Urothelium cell line (cell line): Measurements from ENCODE around the gene R3HDM2.
A peak's percentile ranks its signal among the peaks of the same experiment; 100 is the strongest.

Experiments
- DNase-seq: peaks from one replicate; pipeline ENCODE4 v3.0.0; 2011; ENCODE audit warnings: low spot score, mixed read lengths
- FAIRE-seq: peaks from 2 replicates; lab custom pipeline; 2011; peaks lifted over from hg19 to GRCh38; lab: Jason Lieb, UNC

Gene R3HDM2

DNA sequence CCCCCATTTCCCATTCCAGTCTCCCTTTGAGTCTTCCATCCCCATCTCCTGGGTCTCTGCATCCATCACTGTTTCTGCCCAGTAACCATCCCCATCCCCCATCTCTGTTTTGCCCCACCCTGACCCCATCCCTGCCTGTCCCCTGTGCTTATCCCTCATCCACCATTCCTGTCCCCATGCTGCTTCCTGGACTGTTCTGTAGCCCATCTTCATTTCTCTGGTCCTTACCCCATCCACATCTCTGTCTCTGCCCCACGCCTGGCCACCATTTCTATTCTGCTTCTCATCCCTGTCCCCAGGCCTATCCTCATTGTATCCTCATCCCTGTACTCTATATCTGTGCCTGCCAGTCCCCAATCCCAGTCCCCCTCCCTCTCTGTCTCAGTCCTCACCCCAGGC, 210.1 kb downstream of the R3HDM2 start:
- DNase-seq, result no peak
- FAIRE-seq, result peak; percentile 30

DNA sequence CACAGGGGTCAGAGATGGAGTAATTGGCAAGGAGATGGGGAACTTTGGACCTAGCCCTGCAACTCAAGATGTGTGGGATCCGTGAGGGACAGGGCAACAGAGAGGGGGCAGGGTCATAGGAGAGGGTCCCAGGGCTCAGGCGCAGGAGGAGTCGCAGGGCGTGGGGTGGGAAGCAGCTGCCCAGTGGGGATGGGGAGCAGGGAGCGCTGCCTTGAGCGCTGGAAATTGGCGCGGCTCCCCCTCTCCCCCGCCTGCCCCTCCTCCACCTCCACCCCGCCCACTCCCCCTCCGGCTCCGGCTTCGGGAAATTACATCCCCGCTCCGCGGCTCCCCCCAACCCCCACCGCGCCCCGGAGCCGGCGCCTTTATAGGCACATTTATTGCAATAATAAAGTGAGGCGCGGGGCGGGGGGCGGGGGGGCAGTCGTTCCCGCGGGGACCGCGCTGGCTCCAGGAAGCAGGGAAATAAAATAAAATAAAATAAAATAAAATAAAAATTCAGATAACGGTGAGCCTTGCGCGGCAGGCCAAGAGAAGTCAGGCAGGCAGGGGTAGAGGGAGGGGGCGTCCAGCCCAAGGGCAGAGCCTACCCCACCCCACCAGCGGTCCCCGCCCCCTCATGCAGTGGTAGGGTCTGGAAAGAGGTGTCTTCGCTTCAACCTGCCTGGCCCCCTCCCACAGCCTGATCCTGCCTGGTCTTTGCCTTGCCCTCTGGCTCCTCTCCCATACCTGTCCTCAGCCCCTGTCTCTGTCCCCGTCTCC, 210.7 kb downstream of the R3HDM2 start:
- no peak for DNase-seq

GRCh38 chr12:57219205-57219992, 211.4 kb downstream of the R3HDM2 start:
- DNase-seq (no peak), FAIRE-seq (no peak)

More for the DNA sequence above, 210.7 kb downstream of the R3HDM2 start:
- no peak for FAIRE-seq

DNA sequence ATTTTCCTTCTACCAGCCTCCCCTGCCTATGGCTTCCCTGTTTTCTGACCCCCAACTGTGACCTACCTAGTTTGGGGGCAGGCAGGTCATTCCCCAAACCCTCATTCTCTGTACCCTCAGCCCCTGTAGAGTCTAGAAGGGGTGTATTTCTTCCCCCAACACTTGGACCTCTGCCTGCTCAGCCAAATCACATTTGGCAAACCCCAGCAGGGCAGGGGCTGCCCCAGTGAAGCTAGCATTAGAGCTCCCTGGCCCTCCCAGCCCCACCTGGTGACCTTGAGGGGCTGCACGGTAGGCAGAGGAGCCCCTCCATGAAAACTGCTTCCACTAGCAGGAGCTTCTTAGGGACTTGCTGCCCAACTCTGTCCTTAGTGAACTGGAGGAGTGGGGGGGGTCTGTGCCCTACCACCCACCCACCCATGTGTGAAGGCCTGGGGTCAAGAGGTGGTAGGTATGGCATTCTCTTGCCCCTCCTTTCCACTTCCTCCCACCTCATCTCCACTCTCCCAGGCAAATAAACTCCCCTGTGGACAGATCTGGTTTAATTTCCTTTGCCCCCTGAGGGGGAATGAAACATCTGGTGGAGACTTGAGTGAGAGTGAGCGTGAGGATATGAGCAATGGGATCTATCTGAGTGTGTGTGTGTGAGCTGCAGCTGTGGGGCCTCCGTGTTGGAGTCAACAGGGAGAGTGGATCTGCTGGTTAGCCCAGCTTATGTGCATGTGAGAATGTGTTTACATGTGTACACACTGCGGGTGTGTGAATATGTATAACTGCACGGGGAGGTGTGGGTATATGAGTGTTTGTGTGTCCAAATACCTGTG, 212.6 kb downstream of the R3HDM2 start:
- no peak for DNase-seq
- peak; percentile 40 for FAIRE-seq

- FAIRE-seq (peak; percentile 72), DNase-seq (peak; percentile 36)
These were observed 213.6 kb downstream of the R3HDM2 start for GRCh38 chr12:57216921-57217879.

DNA sequence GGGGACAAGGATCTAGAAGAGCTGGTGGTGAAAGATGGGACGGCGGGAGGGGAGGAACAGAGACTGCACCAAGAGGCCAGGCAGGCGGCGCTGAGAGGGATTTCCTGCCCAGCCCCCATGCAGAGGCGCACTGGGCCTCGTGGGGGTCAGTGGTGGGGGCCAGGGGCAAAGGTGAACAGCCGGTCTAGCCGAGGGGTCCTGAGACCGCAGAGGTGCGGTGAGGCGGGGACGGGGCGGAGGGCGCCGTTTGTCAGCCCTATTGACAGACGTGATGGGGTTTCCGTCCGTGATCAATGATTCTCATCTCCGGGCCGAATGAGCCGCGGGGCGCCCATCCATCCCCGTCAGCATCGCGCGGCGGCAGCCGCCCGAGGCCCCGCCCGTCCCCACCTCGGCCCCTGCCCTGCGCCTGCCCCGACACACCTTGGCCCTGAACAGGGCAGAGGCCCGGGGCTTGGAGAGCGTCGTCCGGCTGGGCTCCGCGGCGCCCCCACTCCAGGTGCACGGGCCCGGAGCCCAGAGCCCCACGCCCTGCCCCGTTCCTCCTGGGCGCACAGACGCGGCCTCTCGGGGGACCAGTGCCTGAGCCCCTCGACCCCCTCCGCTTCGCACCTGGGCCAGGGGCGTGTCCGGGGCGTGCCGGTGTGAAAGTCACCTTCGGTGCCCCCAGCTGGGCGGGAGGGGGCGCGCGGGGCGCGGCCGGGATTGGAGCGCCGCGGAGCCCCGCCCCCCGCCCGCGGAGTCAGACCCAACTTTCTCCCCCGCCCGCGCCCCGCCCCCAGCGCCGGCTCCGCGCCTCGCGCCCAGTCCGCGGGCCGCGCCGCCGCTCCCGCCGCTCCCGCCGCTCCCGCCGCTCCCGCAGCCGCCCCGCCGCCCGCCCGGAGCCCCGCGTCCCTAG, 214.6 kb downstream of the R3HDM2 start, which contains the start of gene NXPH4:
Gene NXPH4, plus strand, starts transcription at position 781 of the 898 bp plus-strand sequence. CDS start 176 bp downstream, outside the sequence.
- FAIRE-seq (no peak), DNase-seq (peak; percentile 86)

DNA sequence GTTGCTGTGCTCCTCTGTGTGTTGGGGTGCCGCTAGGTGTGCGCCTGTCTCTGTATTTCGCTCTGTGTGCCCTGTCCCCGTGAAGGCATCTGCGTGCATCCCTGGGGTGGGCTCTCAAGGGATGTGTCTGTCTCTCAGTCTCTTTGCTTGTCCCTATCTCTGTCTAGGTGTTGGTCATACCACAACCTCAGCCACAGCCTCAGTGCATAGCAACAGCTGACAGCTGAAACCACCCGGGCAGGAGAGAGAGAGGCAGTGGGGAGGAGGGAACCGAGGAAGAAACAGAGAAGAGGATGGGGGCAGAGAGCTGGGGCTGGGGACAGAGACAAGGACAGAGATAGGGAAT, 215.2 kb downstream of the R3HDM2 start:
- FAIRE-seq (no peak), DNase-seq (no peak)

DNA sequence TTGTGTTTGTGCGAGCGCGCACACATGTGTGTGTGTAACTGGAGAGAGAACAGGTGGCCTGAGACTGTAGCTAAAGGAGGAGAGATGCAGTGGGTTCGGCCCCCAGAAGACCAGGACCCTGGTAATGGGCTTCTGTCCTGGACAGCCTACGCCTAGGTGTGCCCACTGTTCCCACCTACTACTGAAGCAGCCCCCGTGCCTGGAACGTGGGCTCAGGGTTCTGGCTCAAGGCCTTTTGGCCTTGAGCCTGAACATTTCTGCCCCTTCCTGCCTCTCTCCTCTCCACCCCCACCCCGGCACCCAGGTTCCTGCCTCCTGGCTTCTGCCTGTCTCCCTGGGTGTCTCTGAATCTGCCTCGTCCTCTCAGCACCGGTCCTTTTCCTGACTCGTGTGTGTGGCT, 215.8 kb downstream of the R3HDM2 start:
- DNase-seq (no peak), FAIRE-seq (no peak)

GRCh38 chr12:57214398-57214781, 216.5 kb downstream of the R3HDM2 start:
- DNase-seq (peak; percentile 81), FAIRE-seq (no peak)

GRCh38 chr12:57213763-57214397, 217.0 kb downstream of the R3HDM2 start:
- no peak for DNase-seq
- no peak for FAIRE-seq

GRCh38 chr12:57213058-57213715, 217.7 kb downstream of the R3HDM2 start:
- DNase-seq, result peak; percentile 95
- FAIRE-seq, result peak; percentile 74

DNA sequence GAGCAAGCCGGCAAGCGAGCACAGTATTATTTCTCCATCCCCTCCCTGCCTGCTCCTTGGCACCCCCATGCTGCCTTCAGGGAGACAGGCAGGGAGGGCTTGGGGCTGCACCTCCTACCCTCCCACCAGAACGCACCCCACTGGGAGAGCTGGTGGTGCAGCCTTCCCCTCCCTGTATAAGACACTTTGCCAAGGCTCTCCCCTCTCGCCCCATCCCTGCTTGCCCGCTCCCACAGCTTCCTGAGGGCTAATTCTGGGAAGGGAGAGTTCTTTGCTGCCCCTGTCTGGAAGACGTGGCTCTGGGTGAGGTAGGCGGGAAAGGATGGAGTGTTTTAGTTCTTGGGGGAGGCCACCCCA, 218.2 kb downstream of the R3HDM2 start:
- DNase-seq (no peak), FAIRE-seq (no peak)

DNA sequence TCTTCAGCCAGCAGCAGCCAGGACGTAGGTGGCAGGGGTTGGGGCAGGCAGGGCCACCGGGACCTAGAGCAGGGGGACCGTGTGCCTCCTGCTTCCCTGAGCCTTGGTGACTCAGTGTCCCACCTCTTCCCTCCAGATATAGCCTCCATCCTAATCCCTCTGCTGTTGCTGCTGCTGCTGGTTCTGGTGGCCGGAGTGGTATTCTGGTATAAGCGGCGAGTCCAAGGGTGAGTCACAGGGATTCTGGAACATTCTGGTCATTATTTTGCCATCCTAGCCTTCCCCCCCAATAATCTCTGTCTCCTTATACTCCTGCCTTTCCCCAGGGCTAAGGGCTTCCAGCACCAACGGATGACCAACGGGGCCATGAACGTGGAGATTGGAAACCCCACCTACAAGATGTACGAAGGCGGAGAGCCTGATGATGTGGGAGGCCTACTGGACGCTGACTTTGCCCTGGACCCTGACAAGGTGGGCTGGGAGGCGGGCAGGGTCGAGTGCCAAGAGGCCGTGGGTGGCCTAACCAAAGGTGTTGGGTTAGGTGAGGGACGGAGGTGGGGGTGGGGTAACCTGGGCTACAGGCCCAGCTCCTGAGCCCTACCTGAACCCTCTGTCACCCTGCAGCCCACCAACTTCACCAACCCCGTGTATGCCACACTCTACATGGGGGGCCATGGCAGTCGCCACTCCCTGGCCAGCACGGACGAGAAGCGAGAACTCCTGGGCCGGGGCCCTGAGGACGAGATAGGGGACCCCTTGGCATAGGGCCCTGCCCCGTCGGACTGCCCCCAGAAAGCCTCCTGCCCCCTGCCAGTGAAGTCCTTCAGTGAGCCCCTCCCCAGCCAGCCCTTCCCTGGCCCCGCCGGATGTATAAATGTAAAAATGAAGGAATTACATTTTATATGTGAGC, 218.8 kb downstream of the R3HDM2 start:
- DNase-seq, result no peak
- no peak for FAIRE-seq

- FAIRE-seq (no peak), DNase-seq (no peak)
These were observed 219.7 kb downstream of the R3HDM2 start for GRCh38 chr12:57210926-57211692.

DNA sequence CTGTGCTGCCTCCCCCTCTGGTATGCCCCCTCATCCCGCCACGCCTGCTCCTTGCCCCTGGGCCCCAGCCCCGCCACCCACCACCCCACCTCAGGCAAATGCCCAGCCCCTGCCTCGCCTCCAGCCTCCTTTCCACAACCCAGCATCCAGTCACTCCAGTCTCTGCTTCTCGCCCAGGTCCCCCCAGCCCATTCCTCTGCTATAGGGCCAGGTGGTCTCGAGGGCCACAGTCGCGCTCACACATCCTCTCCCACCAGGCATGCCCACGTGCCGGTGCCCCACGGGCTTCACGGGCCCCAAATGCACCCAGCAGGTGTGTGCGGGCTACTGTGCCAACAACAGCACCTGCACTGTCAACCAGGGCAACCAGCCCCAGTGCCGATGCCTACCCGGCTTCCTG, 220.4 kb downstream of the R3HDM2 start:
- no peak for FAIRE-seq

GRCh38 chr12:57209916-57210315, 220.9 kb downstream of the R3HDM2 start:
- DNase-seq (no peak), FAIRE-seq (no peak)

More for the DNA sequence above, 220.4 kb downstream of the R3HDM2 start:
- DNase-seq, result no peak
